Measurements from ENCODE around the gene ZMIZ1. TPM values are rescaled to one million over a fixed set of nuclear protein-coding genes. Genes with fewer than 3 reads are reported as not detected.

Gene ZMIZ1
- total and polyA plus RNA-seq, 2 donors (not counting 1 experiment from before 2014, with no cell fraction given): 6.3 to 30.6 TPM

DNA sequence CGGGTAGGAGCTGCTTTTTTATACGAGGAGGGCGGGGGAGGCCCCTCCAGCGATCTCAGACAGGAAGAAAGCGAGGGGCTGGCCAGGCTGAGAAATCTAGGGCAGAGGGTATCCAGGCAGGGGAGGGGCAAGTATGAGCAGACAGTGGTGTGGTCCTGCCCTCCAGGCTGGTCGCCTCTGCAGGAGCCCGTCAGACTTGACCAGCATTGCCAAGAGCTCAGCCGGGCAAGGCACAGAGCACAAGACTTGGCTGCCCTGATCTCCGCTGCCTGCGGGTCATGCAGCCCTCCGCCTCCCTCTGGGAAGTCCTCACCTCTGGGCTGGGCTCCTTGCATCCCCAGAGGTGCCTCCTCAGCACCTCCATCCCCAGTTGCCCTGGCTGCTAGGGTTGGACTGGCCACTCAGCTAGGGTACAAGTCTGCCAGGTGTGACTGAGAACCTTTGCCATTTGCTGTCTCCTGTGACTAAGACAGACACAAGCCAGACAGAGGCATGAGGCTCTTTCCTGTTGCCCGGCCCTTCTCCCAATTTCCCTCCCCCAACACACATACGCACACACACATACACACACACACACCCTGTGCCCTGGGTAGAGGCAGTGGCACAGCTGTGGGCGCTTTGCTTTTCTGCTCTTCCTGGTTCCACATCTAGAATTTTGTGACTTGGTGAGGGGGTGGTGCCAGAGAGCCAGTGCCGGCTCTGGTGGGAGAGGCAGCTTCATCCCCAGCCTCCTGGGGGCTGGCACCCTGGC, 219.4 kb downstream of the ZMIZ1 start:
- peaks cover 26% of the 10 kb centered on the region for H3K36me3 ChIP-seq (ENCODE audit: control insufficient read depth, insufficient read depth, low read length)
- H3K9ac ChIP-seq (ENCODE audit: insufficient read depth, low read length): no peak overlapping the region
- H3K27ac ChIP-seq (ENCODE audit: insufficient read depth, low read length): no peak overlapping the region
- no peak overlapping the region for H2AFZ ChIP-seq (ENCODE audit: low read length)
- no peak for TF ChIP-seq EZH2 (IDR thresholded peaks at IDR 0.05; ENCODE audit: low read length, missing control alignments)
- TF ChIP-seq, protein P1, sequence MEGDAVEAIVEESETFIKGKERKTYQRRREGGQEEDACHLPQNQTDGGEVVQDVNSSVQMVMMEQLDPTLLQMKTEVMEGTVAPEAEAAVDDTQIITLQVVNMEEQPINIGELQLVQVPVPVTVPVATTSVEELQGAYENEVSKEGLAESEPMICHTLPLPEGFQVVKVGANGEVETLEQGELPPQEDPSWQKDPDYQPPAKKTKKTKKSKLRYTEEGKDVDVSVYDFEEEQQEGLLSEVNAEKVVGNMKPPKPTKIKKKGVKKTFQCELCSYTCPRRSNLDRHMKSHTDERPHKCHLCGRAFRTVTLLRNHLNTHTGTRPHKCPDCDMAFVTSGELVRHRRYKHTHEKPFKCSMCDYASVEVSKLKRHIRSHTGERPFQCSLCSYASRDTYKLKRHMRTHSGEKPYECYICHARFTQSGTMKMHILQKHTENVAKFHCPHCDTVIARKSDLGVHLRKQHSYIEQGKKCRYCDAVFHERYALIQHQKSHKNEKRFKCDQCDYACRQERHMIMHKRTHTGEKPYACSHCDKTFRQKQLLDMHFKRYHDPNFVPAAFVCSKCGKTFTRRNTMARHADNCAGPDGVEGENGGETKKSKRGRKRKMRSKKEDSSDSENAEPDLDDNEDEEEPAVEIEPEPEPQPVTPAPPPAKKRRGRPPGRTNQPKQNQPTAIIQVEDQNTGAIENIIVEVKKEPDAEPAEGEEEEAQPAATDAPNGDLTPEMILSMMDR (conservative IDR thresholded peaks at IDR 0.05 in 1 of 2, IDR thresholded peaks at IDR 0.05 in 1 of 2; ENCODE audit: low read depth in 1 of 2, low read length in 2 of 2): no peak
- H3K4me2 ChIP-seq (ENCODE audit: extremely low read depth, insufficient read depth, low read length): no peak overlapping the region
- H3K9me3 ChIP-seq (ENCODE audit: control insufficient read depth, insufficient read depth, low read depth, low read length): no peaks in the 10 kb centered on the region
- DNase-seq (ENCODE audit: low read depth in 2 of 2): no peak
- H3K79me2 ChIP-seq (ENCODE audit: control insufficient read depth, insufficient read depth, low read length): peaks cover 12% of the 10 kb centered on the region
- H3K27me3 ChIP-seq (ENCODE audit: control insufficient read depth, insufficient read depth, low read length): no peaks in the 10 kb centered on the region
- H3K4me3 ChIP-seq (replicated peaks in 1 of 4; ENCODE audit: control extremely low read depth in 1 of 4, insufficient read depth in 1 of 4, low read depth in 3 of 4, low read length in 4 of 4): no peak overlapping the region
- H3K4me1 ChIP-seq (ENCODE audit: control insufficient read depth, extremely low read depth, insufficient read depth, low read length): peaks cover 6% of the 10 kb centered on the region
- no peaks in the 10 kb centered on the region for H4K20me1 ChIP-seq (ENCODE audit: control insufficient read depth, extremely low read depth, insufficient read depth, low read length)

DNA sequence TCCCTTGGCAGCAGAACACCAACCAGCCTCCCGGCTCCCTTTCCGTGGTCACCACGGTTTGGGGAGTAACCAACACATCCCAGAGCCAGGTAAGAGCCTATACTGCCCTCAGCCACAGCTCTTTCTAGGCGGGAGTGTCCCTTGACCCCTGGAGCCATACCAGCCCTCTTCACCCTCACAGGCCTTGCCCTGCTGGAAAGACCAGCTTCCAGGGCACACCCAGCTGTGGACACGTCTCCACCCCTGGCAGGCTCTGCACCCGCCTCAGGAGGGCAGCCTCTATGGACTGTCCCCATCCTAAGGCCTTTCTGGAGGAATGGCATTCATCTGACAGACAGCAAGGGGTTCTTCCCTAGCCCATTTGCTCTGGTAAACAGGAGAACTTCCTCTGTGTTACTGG, 221.0 kb downstream of the ZMIZ1 start:
- Histone ChIP-seq H3K9me3 (ENCODE audit: control insufficient read depth, insufficient read depth, low read depth, low read length) (no peaks in the 10 kb centered on the region), H3K9ac (ENCODE audit: insufficient read depth, low read length) (no peak overlapping the region), H3K4me1 (ENCODE audit: control insufficient read depth, extremely low read depth, insufficient read depth, low read length) (peaks cover 13% of the 10 kb centered on the region), H3K36me3 (ENCODE audit: control insufficient read depth, insufficient read depth, low read length) (peaks cover 29% of the 10 kb centered on the region), H3K79me2 (ENCODE audit: control insufficient read depth, insufficient read depth, low read length) (peaks cover 8% of the 10 kb centered on the region), H3K4me3 (replicated peaks in 1 of 4; ENCODE audit: control extremely low read depth in 1 of 4, insufficient read depth in 1 of 4, low read depth in 3 of 4, low read length in 4 of 4) (no peak overlapping the region), H3K4me2 (ENCODE audit: extremely low read depth, insufficient read depth, low read length) (no peak overlapping the region), H4K20me1 (ENCODE audit: control insufficient read depth, extremely low read depth, insufficient read depth, low read length) (no peaks in the 10 kb centered on the region), H2AFZ (ENCODE audit: low read length) (no peak overlapping the region), H3K27ac (ENCODE audit: insufficient read depth, low read length) (no peak overlapping the region), H3K27me3 (ENCODE audit: control insufficient read depth, insufficient read depth, low read length) (no peaks in the 10 kb centered on the region)
- no peak for DNase-seq (ENCODE audit: low read depth in 2 of 2)
- TF ChIP-seq, protein P1 (conservative IDR thresholded peaks at IDR 0.05 in 1 of 2, IDR thresholded peaks at IDR 0.05 in 1 of 2; ENCODE audit: low read depth in 1 of 2, low read length in 2 of 2): no peak
- TF ChIP-seq EZH2 (IDR thresholded peaks at IDR 0.05; ENCODE audit: low read length, missing control alignments): no peak

DNA sequence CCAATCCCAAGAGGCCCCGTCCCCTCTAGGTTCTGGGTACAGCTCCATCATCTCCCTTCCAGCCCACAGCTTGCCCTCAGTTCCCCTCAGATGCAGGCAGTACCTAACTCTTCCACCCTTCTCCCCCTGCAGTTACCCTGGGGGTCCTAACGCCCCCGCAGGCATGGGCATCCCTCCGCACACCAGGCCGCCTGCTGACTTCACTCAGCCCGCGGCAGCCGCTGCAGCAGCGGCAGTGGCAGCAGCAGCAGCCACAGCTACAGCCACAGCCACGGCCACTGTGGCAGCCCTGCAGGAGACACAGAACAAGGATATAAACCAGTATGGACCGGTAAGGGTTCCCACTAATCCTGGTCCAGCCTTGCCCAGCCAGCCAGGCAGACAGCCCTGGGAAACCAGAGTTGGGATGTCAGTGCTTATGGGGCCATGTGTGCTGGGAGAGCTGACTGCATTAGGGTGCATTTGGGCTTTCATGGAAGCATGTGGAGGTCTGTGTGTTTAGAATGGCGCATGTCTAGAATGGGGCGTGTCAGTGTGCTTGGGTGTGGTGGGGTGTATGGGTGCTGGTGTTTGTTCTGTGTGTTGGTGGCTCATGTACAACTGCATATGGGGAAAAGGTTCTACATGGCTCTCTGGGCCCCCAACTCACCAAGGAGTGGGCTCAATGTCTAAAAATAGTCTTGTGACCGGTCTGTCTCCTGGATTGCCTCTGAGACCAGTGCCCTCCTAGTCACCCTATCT, 223.4 kb downstream of the ZMIZ1 start:
- H4K20me1 ChIP-seq (ENCODE audit: control insufficient read depth, extremely low read depth, insufficient read depth, low read length): no peaks in the 10 kb centered on the region
- DNase-seq (ENCODE audit: low read depth in 2 of 2): no peak

More for the DNA sequence above, 223.4 kb downstream of the ZMIZ1 start:
- Histone ChIP-seq H2AFZ (ENCODE audit: low read length) (no peak overlapping the region), H3K27ac (ENCODE audit: insufficient read depth, low read length) (no peak overlapping the region), H3K4me2 (ENCODE audit: extremely low read depth, insufficient read depth, low read length) (no peak overlapping the region), H3K4me1 (ENCODE audit: control insufficient read depth, extremely low read depth, insufficient read depth, low read length) (peaks cover 13% of the 10 kb centered on the region), H3K79me2 (ENCODE audit: control insufficient read depth, insufficient read depth, low read length) (peaks cover under 1% of the 10 kb centered on the region), H3K9ac (ENCODE audit: insufficient read depth, low read length) (no peak overlapping the region), H3K9me3 (ENCODE audit: control insufficient read depth, insufficient read depth, low read depth, low read length) (no peaks in the 10 kb centered on the region), H3K36me3 (ENCODE audit: control insufficient read depth, insufficient read depth, low read length) (peaks cover 27% of the 10 kb centered on the region), H3K27me3 (ENCODE audit: control insufficient read depth, insufficient read depth, low read length) (no peaks in the 10 kb centered on the region), H3K4me3 (replicated peaks in 1 of 4; ENCODE audit: control extremely low read depth in 1 of 4, insufficient read depth in 1 of 4, low read depth in 3 of 4, low read length in 4 of 4) (no peak overlapping the region)
- TF ChIP-seq EZH2 (IDR thresholded peaks at IDR 0.05; ENCODE audit: low read length, missing control alignments): no peak
- TF ChIP-seq, protein P1 (conservative IDR thresholded peaks at IDR 0.05 in 1 of 2, IDR thresholded peaks at IDR 0.05 in 1 of 2; ENCODE audit: low read depth in 1 of 2, low read length in 2 of 2): no peak

Measured in fibroblast of lung (primary cell).